ENCODE data around the gene LAS1L. TPM values are rescaled to one million over a fixed set of nuclear protein-coding genes. Genes with fewer than 3 reads are reported as not detected.

The LAS1L gene
- total RNA-seq: 10 to 100 TPM; 30.6 to 35.0 (median 32.3) TPM

DNA sequence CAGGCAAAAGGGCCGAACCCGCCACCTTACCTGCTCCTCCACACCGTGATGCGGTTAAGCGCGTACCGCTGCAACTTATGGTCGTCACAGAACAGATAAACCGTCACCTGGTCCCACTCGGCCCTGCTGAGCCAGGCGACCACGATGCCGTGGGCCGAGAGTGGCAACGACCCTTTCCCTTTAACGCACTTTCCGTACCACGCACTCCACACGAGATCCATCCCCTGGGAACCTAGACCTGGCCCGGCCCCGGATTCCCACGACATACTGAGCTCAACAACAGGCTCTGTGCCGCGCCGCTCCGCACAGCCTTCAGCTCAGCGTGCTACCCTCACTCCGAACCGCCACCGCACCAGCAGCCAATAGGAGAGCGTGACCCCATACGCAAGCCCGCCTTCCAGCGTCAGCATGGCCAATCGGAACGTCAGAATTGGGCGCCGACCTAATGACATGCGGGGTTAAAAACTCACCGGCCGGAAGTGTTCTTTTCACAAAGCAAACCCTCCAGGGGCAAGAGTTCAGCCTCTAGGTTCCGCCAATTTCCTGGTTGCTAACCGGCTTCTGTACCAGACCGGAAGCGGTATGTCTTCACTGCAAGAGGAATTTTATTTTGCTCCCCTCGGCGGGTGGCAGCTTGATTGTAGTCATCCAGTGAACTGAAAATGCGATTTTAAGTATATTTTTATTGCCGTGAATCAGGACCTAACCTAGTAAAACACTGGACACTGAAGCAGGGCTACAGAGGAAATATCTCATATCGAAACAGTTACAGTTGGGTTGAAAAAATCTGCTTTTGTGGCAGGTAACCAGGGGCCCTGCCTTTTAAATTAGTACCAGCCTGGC lies at the start of gene LAS1L:
LAS1L (minus strand) TSS at position 338 of the 843 bp plus-strand sequence; CDS start at position 266, 72 bp downstream.
- peak; percentile 79 to 87 for DNase-seq (ENCODE audit: low spot score in 2 of 2)
- peaks cover 0 to 6% of the 10 kb centered on the region in 2 donors for H3K27me3 ChIP-seq
- no peaks in the 10 kb centered on the region for H3K9me3 ChIP-seq
- peak within 1 kb of the TSS; percentile 50 to 81 (median 64) for H3K4me3 ChIP-seq
- H3K36me3 ChIP-seq: peaks cover 0 to 20% (median 0%) of the 10 kb centered on the region in 3 donors
- TF ChIP-seq POLR2A (IDR thresholded peaks at IDR 0.05) (peak in 1 of 2 donors; percentile 35), EP300 (IDR thresholded peaks at IDR 0.05) (peak; percentile 37 to 53)
- TF ChIP-seq, protein P1, sequence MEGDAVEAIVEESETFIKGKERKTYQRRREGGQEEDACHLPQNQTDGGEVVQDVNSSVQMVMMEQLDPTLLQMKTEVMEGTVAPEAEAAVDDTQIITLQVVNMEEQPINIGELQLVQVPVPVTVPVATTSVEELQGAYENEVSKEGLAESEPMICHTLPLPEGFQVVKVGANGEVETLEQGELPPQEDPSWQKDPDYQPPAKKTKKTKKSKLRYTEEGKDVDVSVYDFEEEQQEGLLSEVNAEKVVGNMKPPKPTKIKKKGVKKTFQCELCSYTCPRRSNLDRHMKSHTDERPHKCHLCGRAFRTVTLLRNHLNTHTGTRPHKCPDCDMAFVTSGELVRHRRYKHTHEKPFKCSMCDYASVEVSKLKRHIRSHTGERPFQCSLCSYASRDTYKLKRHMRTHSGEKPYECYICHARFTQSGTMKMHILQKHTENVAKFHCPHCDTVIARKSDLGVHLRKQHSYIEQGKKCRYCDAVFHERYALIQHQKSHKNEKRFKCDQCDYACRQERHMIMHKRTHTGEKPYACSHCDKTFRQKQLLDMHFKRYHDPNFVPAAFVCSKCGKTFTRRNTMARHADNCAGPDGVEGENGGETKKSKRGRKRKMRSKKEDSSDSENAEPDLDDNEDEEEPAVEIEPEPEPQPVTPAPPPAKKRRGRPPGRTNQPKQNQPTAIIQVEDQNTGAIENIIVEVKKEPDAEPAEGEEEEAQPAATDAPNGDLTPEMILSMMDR (IDR thresholded peaks at IDR 0.05): no peak
- peak within 1 kb of the TSS in 3 of 4 donors; percentile 63 to 79 (median 72) for H3K27ac ChIP-seq
- 6 to 35% methylated on average over 16 to 50 of the region's 50 CpGs for WGBS, 2 donors
- peaks cover 0 to 23% (median 0%) of the 10 kb centered on the region in 4 donors for H3K4me1 ChIP-seq

DNA sequence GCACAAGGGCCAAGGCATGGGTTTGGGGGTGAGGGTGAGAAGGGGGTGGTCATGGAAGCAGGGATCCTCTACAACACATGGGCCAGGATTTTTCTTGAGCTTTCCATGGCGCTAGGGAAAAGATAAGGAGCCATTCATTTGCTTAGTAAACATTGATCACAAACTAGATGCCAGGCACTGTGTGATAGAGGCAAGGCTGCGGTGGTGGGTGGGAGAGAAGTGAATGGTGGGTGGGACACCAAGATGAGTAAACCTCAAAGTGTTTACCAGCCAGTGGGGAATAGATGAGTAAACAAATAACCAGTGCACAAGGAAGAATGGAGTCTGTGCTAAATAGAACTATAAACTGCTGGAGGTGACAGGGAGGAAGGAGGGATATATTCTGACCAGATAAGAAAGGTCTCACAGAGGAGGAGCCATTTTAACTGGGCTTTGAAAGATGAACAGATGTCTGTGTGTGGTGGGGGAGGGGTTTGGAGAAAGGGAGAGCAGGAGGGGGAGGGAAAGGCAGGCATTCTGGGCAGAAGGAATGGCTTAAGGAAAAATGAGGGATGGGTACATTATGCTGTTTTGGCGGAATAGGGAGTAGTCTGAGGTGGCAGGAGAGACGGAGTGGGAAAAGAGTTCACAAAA lies 48.0 kb upstream of the LAS1L start:
- Histone ChIP-seq H3K27me3 (peaks cover 0 to 10% of the 10 kb centered on the region in 2 donors), H3K9me3 (no peaks in the 10 kb centered on the region), H3K36me3 (no peaks in the 10 kb centered on the region), H3K27ac (no peak overlapping the region), H3K4me3 (no peak overlapping the region), H3K4me1 (peaks cover 0 to 7% (median 1%) of the 10 kb centered on the region in 4 donors)
- WGBS, 2 donors: 62 to 70% methylated on average over 4 of the region's 4 CpGs
- TF ChIP-seq POLR2A (IDR thresholded peaks at IDR 0.05): no peak
- TF ChIP-seq, protein P1 (IDR thresholded peaks at IDR 0.05): no peak
- DNase-seq (ENCODE audit: low spot score in 2 of 2): no peak

DNA sequence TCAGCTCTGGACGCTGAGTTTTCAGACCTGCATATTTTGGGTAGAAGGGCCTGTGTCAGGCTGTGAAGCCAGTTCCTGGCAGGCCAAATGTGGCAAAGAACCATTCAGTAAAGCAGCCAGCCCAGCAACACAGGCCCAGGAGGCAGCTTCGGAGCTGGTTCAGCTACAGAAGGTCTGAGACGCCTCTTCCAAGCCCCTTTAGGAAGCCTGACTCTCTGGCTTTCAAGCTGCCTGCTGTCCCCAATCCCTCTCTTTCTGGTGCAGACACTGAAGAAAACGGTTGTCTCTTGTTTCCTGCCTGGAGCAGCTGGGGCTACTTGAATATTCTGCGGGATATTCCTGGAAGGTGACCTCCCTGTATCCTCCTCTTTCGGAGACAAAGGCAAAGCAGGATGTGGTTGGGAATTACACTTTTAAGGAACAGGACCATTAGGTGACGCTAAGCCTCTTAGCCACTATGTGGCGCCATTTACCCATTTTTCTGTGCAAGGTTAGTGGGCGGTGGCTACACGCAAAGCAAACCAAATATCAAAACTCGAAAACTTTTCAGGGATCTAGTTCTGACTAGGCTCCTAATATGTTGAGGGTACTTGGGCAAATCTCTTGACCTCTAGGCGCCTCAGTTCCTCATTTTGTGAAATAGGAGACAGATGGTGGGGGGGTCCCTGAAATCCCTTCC lies 47.2 kb upstream of the LAS1L start:
- 12 to 20% methylated on average over 12 of the region's 12 CpGs for WGBS, 2 donors
- no peaks in the 10 kb centered on the region for H3K9me3 ChIP-seq
- no peaks in the 10 kb centered on the region for H3K36me3 ChIP-seq
- DNase-seq (ENCODE audit: low spot score in 2 of 2): peak; percentile 28 to 63
- H3K27ac ChIP-seq: no peak overlapping the region
- H3K27me3 ChIP-seq: peaks cover 0 to 11% of the 10 kb centered on the region in 2 donors
- TF ChIP-seq, protein P1 (IDR thresholded peaks at IDR 0.05): peak; percentile 59 to 86 (median 72)
- TF ChIP-seq POLR2A (IDR thresholded peaks at IDR 0.05) (no peak), EP300 (IDR thresholded peaks at IDR 0.05) (peak in 1 of 2 donors; percentile 6)
- H3K4me1 ChIP-seq: peaks cover 0 to 4% (median 0%) of the 10 kb centered on the region in 4 donors
- no peak overlapping the region for H3K4me3 ChIP-seq

DNA sequence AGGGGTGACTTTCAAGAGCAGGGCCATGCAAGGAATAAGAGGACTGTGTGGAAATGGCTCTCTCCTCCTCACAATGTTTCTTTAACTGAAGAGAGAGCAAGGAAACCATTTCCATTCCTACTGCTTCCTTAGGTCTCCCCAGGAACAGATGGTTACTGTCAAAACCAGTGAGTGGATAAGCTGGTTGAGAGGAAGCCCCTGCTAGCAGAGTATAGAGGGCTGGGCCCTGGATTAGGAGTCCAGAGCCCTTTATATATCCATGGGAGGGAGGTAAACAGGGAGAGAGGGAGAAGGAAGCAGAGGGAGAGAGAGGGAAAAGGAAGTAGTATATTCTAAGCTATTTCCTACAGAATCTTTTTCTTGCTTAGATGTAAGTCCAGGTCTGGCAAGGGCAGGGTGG lies 43.8 kb upstream of the LAS1L start:
- TF ChIP-seq, protein P1 (IDR thresholded peaks at IDR 0.05): no peak
- TF ChIP-seq POLR2A (IDR thresholded peaks at IDR 0.05) (no peak), EP300 (IDR thresholded peaks at IDR 0.05) (no peak)
- Histone ChIP-seq H3K27ac (no peak overlapping the region), H3K27me3 (peaks cover 0 to 22% of the 10 kb centered on the region in 2 donors), H3K9me3 (no peaks in the 10 kb centered on the region), H3K36me3 (no peaks in the 10 kb centered on the region), H3K4me1 (peaks cover 0 to 4% (median 0%) of the 10 kb centered on the region in 4 donors), H3K4me3 (no peak overlapping the region)
- DNase-seq (ENCODE audit: low spot score in 2 of 2): no peak

Measured in tibial nerve (tissue), 4 donors.